Stimulated activated CD4-positive, alpha-beta T cell treated with anti-CD3 and anti-CD28 coated beads, Interleukin-2, amount 100 ng/mL, for 4 hours (primary cell): Measurements from ENCODE around the gene RNF126.
"Not testable (repeated sequence)": the region's sequence is repeated elsewhere in the genome, so short reads cannot be mapped to it uniquely, and the experiment has no call there.

Experiments
- DNase-seq: peaks from one replicate; pipeline ENCODE4 v3.0.0-alpha.2; 2020; ENCODE audit warnings: low read depth

RNF126 gene

GRCh38 chr19:662962-663681 is at the start of gene RNF126:
Gene RNF126 (minus strand): TSS chr19:663214. CDS start chr19:663121, 93 bp downstream.
- peak; percentile 91 for DNase-seq

- DNase-seq = no peak
Observed at GRCh38 chr19:711254-711653, 48.2 kb upstream of the RNF126 start.

DNA sequence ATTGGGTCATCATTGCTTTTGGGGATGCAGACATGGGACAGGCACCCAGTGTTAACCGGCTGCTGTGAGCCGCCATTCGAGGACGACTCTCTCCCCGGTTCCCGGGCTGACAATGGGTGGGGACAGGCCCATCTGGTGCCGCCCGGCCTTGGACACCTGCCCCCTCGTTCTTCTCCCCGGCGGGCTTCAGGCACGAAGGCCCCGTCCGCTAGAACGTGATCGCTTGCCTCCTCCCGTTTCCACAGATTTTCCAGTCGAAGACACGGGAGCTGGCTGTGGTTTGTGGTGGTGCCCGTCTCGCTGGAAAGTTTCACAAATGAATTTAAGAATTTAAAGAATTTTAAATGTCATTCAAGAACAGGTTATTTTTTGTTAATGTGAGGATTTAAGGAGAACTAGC is 47.8 kb upstream of the RNF126 start:
- no peak for DNase-seq

DNA sequence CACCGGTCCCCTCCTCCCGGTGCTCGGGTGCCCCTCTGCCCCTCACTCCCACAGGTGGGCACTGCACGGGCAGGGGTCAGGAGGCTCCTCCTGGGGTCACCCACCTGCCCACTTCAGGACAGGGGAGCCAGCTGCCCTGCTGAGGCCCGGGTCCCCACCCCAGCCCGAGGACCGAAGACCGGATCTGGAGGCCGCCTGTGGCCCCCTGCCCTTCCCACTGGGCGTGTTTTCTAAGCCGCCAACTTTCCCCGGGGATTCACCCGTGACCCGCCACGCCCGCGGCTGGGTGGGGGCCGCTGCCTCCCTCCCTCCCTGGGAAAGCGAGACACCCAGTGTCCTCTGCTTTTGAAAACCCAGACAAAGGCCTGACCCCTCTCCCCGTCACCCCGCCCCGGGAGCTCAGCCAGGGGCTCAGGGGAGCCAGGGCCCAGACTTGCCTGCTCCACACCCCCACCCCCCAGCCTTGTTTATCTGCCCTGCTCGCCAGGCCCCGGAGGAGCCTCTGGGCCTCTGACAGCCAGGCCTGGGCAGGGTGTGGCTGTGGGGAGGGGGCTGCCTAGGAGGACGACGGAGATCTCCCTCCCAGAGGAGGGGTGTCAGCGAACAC is 47.1 kb upstream of the RNF126 start:
- no peak for DNase-seq

DNA sequence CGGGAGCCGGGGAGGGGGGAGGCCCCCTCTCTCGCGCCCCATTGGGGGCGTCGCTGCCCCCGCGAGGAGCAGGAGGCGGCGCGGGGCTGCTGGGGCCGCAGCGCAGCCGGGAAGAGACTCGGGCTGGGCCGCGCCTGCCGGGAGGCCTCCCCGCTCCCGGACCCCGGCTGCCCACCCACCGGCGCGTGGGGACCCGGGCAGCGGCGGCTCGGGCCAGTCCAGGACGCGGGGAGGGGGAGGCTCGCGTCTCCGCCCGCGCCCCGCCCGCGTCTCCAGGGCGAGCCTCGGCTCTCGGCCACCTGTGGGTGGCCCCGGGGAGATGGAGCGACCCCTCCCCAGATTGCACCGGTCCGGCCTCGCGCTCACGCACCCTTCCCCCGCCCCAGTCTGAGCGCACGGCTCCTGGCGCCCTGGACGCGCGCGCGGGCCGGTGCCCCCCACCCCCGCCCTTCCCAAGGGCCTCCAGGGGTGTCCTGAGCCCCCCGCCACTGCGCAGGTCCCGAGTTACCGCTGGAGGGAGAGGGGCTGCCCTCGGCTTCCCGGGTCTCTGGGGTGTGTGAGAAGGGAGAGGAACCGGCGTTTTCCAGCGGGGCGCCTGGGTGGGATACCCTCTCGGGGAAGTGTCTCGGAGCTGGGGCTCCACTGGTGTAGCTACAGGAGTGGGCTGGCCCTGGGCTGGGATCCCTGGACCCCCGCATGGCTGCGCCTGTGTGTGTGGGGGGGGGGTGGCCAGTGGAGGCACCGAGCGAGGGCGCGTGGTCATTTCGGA is 46.4 kb upstream of the RNF126 start:
- no peak for DNase-seq

DNA sequence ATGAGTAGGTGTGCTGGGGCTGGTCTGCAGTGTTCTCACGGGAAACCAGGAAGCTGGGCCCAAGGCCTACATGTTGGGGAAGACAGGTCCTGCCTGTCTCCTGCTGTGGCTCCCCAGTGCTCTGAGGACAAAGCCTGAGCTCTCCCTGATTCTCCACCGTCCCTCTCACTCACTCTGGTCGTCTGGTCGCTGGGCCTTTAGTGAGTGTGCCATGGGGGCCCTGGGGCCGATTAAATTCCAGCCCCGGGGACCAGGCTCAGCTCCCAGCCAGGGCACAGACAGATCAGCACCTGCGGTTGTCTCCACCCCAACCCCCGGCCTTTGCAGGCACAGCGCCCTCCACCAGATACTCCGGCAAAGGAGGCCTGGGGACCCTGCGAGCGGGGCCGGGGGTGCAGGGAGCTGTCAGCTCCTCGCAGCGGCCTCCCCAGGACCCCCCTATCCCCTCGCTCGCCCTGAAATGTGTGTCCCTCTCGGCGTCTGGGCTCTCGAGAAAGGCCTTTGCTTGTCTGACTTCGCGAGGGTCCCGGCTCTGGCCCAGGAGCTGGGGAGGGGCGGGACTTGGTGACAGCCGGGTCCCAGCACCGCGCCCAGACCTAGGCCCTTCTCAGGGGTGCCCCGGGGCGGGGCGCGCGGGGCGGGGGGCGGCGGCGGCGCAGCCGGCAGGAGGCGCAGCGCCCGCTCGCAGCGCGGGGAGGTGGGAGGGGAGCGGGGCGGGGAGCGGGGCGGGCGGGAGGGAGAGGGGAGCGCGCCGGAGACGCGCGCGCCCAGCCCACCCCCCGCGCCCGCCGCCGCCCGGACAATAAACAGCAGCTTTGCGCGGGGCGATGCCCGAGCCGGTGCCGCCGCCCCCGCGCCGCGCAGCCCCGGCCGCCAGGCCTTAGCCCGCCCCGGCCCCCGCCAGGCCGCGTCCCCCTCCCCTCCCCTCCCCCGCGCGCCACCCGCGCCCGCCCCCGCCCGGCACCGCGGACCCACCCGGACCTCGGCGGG is 45.4 kb upstream of the RNF126 start, which contains the start of gene PALM:
Gene PALM (plus strand): TSS at position 782 of the 990 bp plus-strand sequence. CDS start 212 bp downstream, outside the sequence.
- no peak for DNase-seq

GRCh38 chr19:704447-704741 is 41.4 kb upstream of the RNF126 start:
- no peak for DNase-seq

DNA sequence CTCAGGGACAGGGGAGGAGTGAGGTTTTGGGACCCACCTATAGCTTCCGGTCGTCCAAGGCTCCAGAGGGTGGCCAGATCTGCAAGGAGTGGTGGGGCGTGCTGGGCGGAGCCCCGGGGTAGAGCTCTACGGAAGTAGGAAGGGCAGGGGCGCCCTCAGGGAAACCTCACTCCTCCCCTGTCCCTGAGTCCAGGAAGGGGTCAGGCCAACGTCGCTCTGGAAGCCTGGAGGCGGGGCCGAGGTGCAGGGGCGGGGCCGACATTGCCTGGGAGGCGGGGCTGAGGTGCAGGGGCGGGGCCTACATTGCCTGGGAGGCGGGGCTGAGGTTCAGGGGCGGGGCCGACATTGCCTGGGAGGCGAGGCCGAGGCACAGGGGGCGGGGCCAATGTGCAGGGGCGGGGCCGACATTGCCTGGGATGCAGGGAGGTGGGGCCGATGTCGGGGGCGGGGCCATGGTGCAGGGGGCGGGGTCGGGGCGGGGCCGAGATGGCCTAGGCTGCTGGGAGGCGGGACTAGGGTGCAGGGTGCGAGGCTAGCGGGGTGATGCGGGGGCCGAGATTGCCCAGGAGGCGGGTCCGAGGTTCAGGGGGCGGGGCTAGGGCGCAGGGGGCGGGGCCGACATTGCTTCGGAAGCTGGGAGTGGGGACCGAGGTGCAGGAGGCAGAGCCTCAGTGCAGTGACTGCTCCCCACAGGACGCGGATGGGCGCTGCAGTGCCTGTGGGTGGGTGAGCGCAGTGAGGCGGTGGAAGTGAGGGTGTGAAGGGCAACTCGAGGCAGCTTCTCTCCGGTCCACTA is 40.8 kb upstream of the RNF126 start:
- peak; percentile 36 for DNase-seq

GRCh38 chr19:703329-703650 is 40.3 kb upstream of the RNF126 start:
- DNase-seq = no peak

GRCh38 chr19:702847-703246 is 39.8 kb upstream of the RNF126 start:
- not testable (repeated sequence) for DNase-seq

DNA sequence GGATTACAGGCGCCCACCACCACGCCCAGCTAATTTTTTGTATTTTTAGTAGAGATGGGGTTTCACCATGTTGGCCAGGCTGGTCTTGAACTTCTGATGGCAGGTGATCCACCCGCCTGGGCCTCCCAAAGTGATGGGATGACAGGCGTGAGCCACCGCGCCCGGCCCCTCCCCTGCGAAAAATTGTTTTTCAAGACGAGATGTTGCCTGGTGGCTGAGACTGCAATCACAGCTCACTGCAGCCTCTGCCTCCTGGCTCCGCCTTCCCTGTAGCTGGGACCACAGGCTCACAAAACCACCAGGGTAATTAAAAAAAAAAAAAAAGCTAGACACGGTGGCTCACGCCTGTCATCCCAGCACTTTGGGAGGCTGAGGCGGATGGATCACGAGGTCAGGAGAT is 36.9 kb upstream of the RNF126 start:
- DNase-seq = not testable (repeated sequence)

- not testable (repeated sequence) for DNase-seq
Observed at GRCh38 chr19:698529-698928, 35.5 kb upstream of the RNF126 start.

DNA sequence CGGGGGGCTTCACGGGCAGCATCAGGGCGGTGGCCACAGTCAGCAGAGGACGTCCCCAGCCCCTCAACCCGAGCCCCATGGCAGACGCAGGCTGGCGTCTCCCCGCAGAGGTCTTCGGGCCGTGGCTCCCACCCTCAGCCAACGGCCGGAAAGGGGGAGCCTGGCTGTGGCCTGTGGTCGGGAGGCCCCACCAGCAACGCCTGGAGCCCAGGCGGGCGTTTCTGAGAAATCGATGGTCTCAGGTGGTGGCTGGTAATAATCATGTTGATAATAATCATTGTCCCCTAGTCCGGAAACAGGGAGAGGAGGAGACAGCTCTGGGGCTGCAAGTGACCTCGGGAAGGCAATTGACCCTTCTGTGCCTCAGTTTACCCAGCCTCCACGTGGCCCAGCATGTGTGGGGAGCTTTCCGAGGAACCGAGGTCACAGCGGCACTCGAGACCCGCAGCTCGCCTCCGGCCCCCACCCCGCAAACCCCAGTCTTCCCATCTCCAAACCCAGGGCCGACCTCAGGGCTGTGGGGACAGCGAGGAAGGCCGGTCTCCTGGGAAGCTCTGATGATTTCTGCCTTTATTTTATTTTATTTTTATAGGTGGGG is 32.4 kb upstream of the RNF126 start, which contains the start of gene PRSS57:
Gene PRSS57 (minus strand): TSS at position 101 of the 598 bp plus-strand sequence. CDS start 22 bp downstream, at position 79.
- no peak for DNase-seq

- no peak for DNase-seq
Observed at GRCh38 chr19:694481-695351, 31.7 kb upstream of the RNF126 start.

DNA sequence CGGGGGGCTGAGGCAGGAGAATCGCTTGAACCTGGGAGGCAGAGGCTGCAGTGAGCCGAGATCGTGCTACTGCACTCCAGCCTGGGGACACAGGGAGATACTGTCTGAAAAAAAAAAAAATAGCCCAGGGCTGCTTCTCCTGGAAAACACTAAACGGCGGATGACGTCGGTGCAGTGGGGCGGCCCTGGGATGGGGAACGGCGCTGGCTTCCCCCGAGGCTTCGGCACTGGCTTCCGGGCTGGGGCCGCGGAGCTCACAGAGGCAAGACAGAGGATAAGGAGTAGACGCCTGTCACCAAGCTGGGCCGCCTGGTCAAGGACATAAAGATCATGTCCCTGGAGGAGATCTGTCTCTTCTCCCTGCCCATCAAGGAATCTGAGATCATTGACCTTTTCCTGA is 27.2 kb upstream of the RNF126 start:
- no peak for DNase-seq

GRCh38 chr19:688992-689391 is 26.0 kb upstream of the RNF126 start:
- DNase-seq = no peak

GRCh38 chr19:688214-688613 is 25.2 kb upstream of the RNF126 start:
- DNase-seq = no peak

DNA sequence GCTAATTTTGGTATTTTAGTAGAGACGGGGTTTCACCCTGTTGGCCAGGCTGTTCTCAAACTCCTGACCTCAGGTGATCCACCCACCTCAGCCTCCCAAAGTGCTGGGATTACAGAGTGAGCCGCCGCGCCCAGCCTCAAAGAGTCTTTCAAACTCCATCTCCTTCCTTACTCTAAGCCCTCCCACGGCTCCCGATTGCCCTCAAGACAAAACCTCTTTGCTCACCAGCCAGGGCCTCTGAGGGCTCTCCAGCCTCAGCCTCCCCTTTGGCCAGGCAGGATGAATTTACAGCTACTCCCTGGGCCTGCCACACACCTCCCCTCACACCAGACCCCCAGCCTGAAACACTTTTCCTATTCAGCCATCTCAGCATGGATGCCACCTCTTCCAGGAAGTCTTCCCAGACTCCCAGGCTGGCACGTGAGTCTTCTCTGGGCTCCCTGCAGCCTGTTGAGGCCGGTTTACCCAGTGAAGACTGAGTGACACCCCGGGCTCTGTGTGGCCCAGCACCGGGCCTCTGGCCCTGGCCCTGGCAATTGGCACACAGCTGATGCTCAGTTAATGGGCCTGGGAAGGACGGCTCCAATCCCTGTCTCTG is 24.7 kb upstream of the RNF126 start:
- no peak for DNase-seq

GRCh38 chr19:686589-687297 is 23.7 kb upstream of the RNF126 start:
- no peak for DNase-seq
